T-helper 17 cell (primary cell): ENCODE measurements around the gene RACGAP1. TPM values are rescaled to one million over a fixed set of nuclear protein-coding genes. Genes with fewer than 3 reads are reported as not detected.

Source experiments
- ATAC-seq: fragments of 150-1000 bp; cut with Tn5 transposase; 2 replicates; pipeline ENCODE4 v1.10.0; 2021; ENCODE audit warnings: mild to moderate bottlenecking, moderate library complexity
- DNase-seq, 3 donors: peaks; one replicate each; pipeline versions ENCODE4 v3.0.0 to v3.0.0-alpha.2; 2020 to 2021
- H3K9me3 ChIP-seq: one replicate; pipeline ENCODE4 v1.7.0; 2013; ENCODE audit warnings: low read length, mild to moderate bottlenecking; ENCODE audit not compliant: control insufficient read depth, poor library complexity, severe bottlenecking
- H3K27ac Mint-ChIP-seq: one replicate; pipeline ENCODE4 v1.8.0; 2022; ENCODE audit warnings: mild to moderate bottlenecking, moderate library complexity, mixed read lengths
- H3K27me3 Mint-ChIP-seq: one replicate; pipeline ENCODE4 v1.8.0; 2022; ENCODE audit warnings: mixed read lengths
- H3K36me3 Mint-ChIP-seq: one replicate; pipeline ENCODE4 v1.8.0; 2022; ENCODE audit warnings: low read depth, mixed read lengths
- H3K4me1 Mint-ChIP-seq: one replicate; pipeline ENCODE4 v1.8.0; 2022; ENCODE audit warnings: mild to moderate bottlenecking, mixed read lengths
- H3K4me3 Mint-ChIP-seq: one replicate; pipeline ENCODE4 v1.8.0; 2022; ENCODE audit warnings: mild to moderate bottlenecking, moderate library complexity, mixed read lengths
- total RNA-seq, 4 donors: library from RNA in 2 of 4; stranded (reverse) in 2 of 4; gene quantifications; one replicate each; pipeline ENCODE4 v1.2.3 and lab custom pipeline; 2022 to 2026

RACGAP1 gene
- total RNA-seq, 2 donors from 2014 or later: 6.8 to 7.3 TPM

GRCh38 chr12:50050410-50051098, 25.3 kb upstream of the RACGAP1 start:
- Mint-ChIP-seq H3K27me3 (peaks cover 66% of the 10 kb centered on the region), H3K27ac (no peak overlapping the region), H3K4me1 (peaks cover 6% of the 10 kb centered on the region), H3K4me3 (no peak overlapping the region), H3K36me3 (peaks cover 15% of the 10 kb centered on the region)
- ATAC-seq (no peak), DNase-seq (no peak)
- no peaks in the 10 kb centered on the region for H3K9me3 ChIP-seq

- ATAC-seq (no peak), DNase-seq (no peak)
- peaks cover 64% of the 10 kb centered on the region for H3K27me3 Mint-ChIP-seq
- H3K9me3 ChIP-seq: no peaks in the 10 kb centered on the region
- H3K4me3 Mint-ChIP-seq: no peak overlapping the region
- peaks cover 6% of the 10 kb centered on the region for H3K4me1 Mint-ChIP-seq
- no peak overlapping the region for H3K27ac Mint-ChIP-seq
- H3K36me3 Mint-ChIP-seq: peaks cover 15% of the 10 kb centered on the region
These were observed 24.8 kb upstream of the RACGAP1 start for GRCh38 chr12:50050119-50050385.

GRCh38 chr12:50049254-50050118, 24.2 kb upstream of the RACGAP1 start:
- peaks cover 15% of the 10 kb centered on the region for H3K36me3 Mint-ChIP-seq

GRCh38 chr12:50047693-50048250, 22.5 kb upstream of the RACGAP1 start:
- Mint-ChIP-seq H3K27ac (no peak overlapping the region), H3K27me3 (peaks cover 51% of the 10 kb centered on the region), H3K4me1 (peaks cover 8% of the 10 kb centered on the region), H3K4me3 (no peak overlapping the region), H3K36me3 (peaks cover 15% of the 10 kb centered on the region)
- DNase-seq: no peak
- ATAC-seq: no peak
- no peaks in the 10 kb centered on the region for H3K9me3 ChIP-seq

More at GRCh38 chr12:50049254-50050118, 24.2 kb upstream of the RACGAP1 start:
- no peaks in the 10 kb centered on the region for H3K9me3 ChIP-seq
- no peak overlapping the region for H3K4me3 Mint-ChIP-seq
- DNase-seq: no peak
- H3K27me3 Mint-ChIP-seq: peaks cover 64% of the 10 kb centered on the region
- ATAC-seq: no peak
- peaks cover 6% of the 10 kb centered on the region for H3K4me1 Mint-ChIP-seq
- no peak overlapping the region for H3K27ac Mint-ChIP-seq

GRCh38 chr12:50043854-50044253, 18.6 kb upstream of the RACGAP1 start:
- no peaks in the 10 kb centered on the region for H3K9me3 ChIP-seq
- no peak for ATAC-seq
- H3K4me3 Mint-ChIP-seq: no peak overlapping the region
- no peak overlapping the region for H3K27ac Mint-ChIP-seq
- H3K36me3 Mint-ChIP-seq: no peaks in the 10 kb centered on the region
- DNase-seq: no peak
- H3K27me3 Mint-ChIP-seq: peaks cover 20% of the 10 kb centered on the region
- peaks cover 5% of the 10 kb centered on the region for H3K4me1 Mint-ChIP-seq

DNA sequence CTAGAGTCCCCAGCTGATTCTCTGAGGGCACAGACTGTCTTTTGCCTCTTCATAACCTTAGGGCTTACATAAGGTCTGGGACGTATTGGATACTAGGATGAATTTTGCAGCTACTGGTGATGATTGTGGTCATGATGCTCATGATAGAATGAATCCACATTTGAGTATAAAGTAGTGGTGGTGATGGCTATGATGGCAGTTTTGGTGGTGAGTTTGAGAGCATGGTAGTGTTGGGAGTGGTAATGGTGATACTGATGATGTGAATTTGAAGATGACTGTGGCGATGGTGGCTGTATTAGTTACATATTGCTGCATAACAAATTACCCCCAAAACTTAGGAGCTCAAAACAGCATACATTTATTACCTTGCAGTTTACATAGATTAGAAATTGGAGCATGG, 18.0 kb upstream of the RACGAP1 start:
- no peak overlapping the region for H3K4me3 Mint-ChIP-seq
- ATAC-seq (no peak), DNase-seq (no peak)
- no peak overlapping the region for H3K27ac Mint-ChIP-seq
- H3K27me3 Mint-ChIP-seq: peaks cover 14% of the 10 kb centered on the region
- H3K4me1 Mint-ChIP-seq: peaks cover 5% of the 10 kb centered on the region
- no peaks in the 10 kb centered on the region for H3K36me3 Mint-ChIP-seq
- H3K9me3 ChIP-seq: no peaks in the 10 kb centered on the region

- H3K9me3 ChIP-seq: no peaks in the 10 kb centered on the region
- Mint-ChIP-seq H3K36me3 (no peaks in the 10 kb centered on the region), H3K27me3 (peaks cover 12% of the 10 kb centered on the region), H3K27ac (no peak overlapping the region), H3K4me3 (no peak overlapping the region), H3K4me1 (peaks cover 5% of the 10 kb centered on the region)
- ATAC-seq (no peak), DNase-seq (no peak)
These were observed 17.4 kb upstream of the RACGAP1 start for GRCh38 chr12:50042693-50043092.

DNA sequence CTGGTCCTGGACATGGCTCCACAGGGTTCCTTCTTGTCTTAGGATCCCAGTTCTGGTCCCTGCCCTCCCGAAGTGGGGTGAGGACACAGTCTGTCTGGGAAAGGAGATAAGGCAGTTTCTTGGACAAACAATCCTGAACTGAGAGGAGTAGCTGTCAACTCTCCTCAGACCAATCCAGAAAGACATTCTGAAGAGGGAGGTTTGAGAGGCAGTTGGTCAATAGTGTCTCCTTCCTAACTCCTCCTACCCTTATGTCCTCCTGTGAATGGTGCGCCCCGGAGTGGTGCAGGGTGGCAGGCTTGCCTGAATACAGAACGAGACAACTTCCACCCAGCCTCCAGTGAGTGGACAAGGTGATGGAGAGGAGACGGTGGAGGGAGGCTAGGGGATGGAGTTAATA, 16.7 kb upstream of the RACGAP1 start:
- H3K9me3 ChIP-seq: no peaks in the 10 kb centered on the region
- no peak for DNase-seq
- Mint-ChIP-seq H3K4me1 (peaks cover 2% of the 10 kb centered on the region), H3K27me3 (peaks cover 5% of the 10 kb centered on the region), H3K27ac (no peak overlapping the region), H3K4me3 (no peak overlapping the region), H3K36me3 (no peaks in the 10 kb centered on the region)
- ATAC-seq: no peak

DNA sequence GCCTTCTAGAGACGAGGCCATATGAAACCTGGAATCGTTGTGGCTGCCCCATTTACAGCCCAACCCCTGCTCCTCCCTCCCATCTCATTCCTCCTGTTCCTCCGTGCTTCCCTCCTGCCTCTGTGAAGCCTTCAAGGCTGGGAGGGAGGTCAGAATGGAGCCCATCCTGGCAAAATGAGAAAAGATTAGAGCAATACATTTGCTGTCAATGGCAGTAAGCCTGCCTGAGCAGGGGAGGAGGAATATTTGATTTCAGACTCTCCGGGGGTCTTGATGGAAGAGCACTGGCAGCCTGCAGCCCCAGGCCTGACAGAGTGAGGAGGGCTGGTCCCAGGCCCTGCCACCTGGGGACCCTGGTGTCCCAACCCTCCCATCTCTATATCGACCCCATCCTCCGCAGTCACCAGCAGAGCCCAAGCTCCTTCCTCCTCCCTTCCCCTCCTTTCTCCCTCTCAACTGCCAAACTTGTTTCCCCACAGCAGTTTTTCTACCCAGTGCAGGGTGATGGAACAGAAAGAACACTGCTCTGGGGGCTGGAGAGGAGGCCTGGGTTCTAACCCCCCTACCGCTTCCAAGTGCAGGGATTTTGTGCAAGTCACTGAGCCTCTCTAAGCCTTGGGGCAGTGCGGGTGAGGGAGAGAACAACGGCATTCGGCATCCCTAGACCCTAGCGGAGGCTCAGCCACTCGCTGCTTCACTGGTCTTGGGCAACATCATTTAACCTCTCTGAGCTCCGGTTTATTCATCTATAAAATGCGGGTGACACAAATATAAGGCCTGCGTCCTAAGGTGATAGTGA, 16.0 kb upstream of the RACGAP1 start:
- Mint-ChIP-seq H3K36me3 (no peaks in the 10 kb centered on the region), H3K4me3 (no peak overlapping the region), H3K27ac (no peak overlapping the region), H3K4me1 (peaks cover 2% of the 10 kb centered on the region), H3K27me3 (peaks cover 9% of the 10 kb centered on the region)
- ATAC-seq (no peak), DNase-seq (no peak)
- H3K9me3 ChIP-seq: no peaks in the 10 kb centered on the region

DNA sequence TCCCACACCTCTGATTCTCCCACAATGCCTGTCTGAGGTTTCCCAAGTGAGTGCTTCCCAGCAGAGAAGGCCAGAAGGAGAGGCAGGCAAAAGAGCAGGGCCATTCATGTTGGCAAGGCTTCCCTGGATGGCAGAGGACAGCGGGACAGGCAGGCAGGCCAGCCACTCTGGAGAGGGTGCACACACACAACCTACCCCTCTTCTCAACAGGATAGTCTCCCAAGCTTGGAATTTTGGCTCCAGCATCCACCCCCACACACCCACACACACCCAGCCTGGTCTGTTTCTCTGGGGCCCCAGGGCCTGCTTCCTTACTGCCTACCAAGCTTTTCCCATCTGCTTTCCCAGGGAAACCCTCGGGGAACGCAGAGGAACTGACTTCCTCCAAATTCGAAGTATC, 15.4 kb upstream of the RACGAP1 start:
- H3K9me3 ChIP-seq: no peaks in the 10 kb centered on the region
- no peak for ATAC-seq
- no peak overlapping the region for H3K27ac Mint-ChIP-seq
- no peak overlapping the region for H3K4me3 Mint-ChIP-seq
- H3K27me3 Mint-ChIP-seq: peaks cover 14% of the 10 kb centered on the region
- H3K4me1 Mint-ChIP-seq: peaks cover 2% of the 10 kb centered on the region
- no peaks in the 10 kb centered on the region for H3K36me3 Mint-ChIP-seq
- DNase-seq: no peak

DNA sequence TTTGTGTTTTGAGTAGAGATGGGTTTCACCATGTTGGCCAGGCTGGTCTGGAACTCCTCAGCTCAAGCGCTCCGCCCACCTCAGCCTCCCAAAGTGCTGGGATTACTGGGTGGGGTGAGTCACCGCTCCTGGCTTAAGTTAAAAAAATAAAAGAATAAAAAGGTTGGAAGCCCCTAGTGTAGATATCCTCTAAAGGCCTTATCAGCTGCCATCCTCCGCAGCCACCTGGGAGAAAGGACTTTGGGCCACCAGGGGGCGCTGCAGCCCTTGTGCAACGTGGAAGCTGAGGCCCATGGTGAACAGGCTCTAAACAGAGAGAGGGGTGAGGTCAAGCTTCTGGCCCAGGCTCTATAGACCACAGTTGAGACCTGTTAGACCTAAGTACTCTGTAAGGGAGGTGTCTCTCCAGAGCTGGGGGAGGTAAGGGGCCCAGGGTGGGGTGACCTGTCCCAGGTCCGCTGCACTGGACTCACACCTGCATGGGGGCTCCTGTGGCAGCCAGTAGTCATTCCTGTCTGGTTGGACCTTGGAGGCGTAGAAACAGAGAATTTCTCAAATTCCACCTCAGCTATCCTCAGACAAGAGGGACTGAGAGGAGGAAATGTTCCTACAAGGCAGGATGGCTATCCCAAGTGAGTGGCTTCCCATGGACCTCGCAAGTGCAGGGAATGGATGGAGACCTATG, 14.0 kb upstream of the RACGAP1 start:
- Mint-ChIP-seq H3K27ac (peak overlapping the region; percentile 63), H3K4me3 (no peak overlapping the region)
- DNase-seq: peak; percentile 65 to 81 (median 74)

DNA sequence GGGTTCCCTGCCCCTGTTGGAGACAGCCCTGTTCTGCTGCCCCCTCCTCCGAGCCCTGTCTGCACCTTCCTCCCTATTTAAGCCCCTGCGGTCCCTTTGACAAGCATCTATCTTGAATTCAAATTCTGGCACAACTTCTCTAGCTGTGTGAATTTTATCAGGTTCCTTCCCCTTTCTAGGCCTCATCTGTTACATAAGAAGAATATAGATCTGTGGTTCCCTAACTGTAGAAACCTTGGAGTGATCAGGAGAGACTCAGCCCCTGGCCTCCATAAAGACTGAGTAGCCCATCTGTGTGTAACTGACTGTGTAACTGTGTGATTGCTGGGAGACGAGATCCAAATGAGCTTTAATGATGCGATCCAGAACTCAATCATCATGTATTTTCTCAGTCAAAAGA, 13.0 kb upstream of the RACGAP1 start:
- Mint-ChIP-seq H3K4me1 (no peaks in the 10 kb centered on the region), H3K27ac (no peak overlapping the region), H3K27me3 (peaks cover 22% of the 10 kb centered on the region), H3K36me3 (no peaks in the 10 kb centered on the region), H3K4me3 (no peak overlapping the region)
- no peak for ATAC-seq
- H3K9me3 ChIP-seq: no peaks in the 10 kb centered on the region
- DNase-seq: no peak

More for the DNA sequence above, 14.0 kb upstream of the RACGAP1 start:
- Mint-ChIP-seq H3K36me3 (no peaks in the 10 kb centered on the region), H3K27me3 (peaks cover 22% of the 10 kb centered on the region), H3K4me1 (peaks cover 2% of the 10 kb centered on the region)
- no peaks in the 10 kb centered on the region for H3K9me3 ChIP-seq
- ATAC-seq: peak; percentile 82
